HepG2 (cell line): ENCODE measurements around the gene NEDD4L. TPM values are rescaled to one million over a fixed set of nuclear protein-coding genes. Genes with fewer than 3 reads are reported as not detected.

ENCODE experiments used
- AHR ChIP-seq: IDR thresholded peaks from 2 replicates; pipeline ENCODE4 v1.6.1; 2018; ENCODE audit warnings: missing genetic modification reagents, missing compliant biosample characterization
- BCL6 ChIP-seq: IDR thresholded peaks from 2 replicates; pipeline ENCODE4 v1.6.1; 2016; ENCODE audit warnings: missing genetic modification reagents, missing compliant biosample characterization
- CBX1 ChIP-seq: IDR thresholded peaks from one replicate; pipeline ENCODE4 v1.6.1; 2016; ENCODE audit warnings: antibody characterized with exemption, low read depth
- HMGA1 ChIP-seq: sonication (generic); formaldehyde crosslinking; conservative IDR thresholded peaks from 2 replicates; pipeline ENCODE4 v1.4.0; 2020; ENCODE audit warnings: missing genetic modification reagents
- MTA1 ChIP-seq: sonication (generic); formaldehyde crosslinking; IDR thresholded peaks from 2 replicates; pipeline ENCODE4 v1.4.0; 2020; ENCODE audit warnings: missing genetic modification reagents, mild to moderate bottlenecking, borderline replicate concordance
- NFRKB ChIP-seq: fragments of 450-650 bp; IDR thresholded peaks from 2 replicates; pipeline ENCODE4 v1.6.1; 2017
- POLR2AphosphoS2 ChIP-seq: IDR thresholded peaks from 2 replicates; pipeline ENCODE4 v1.6.1; 2011; ENCODE audit warnings: low read depth, low read length, improper control_type of control experiment
- RFXANK ChIP-seq: IDR thresholded peaks from 2 replicates; pipeline ENCODE4 v1.6.1; 2016
- SP2 ChIP-seq: sonication (generic); formaldehyde crosslinking; IDR thresholded peaks from 2 replicates; pipeline ENCODE4 v1.5.1; 2020; ENCODE audit warnings: mild to moderate bottlenecking, missing genetic modification reagents
- SP5 ChIP-seq: IDR thresholded peaks from 2 replicates; pipeline ENCODE4 v1.6.1; 2016; ENCODE audit warnings: low read depth, borderline replicate concordance
- TARDBP ChIP-seq: sonication (generic); formaldehyde crosslinking; IDR thresholded peaks from 2 replicates; pipeline ENCODE4 v1.8.0; 2022; ENCODE audit warnings: mild to moderate bottlenecking, missing genetic modification reagents
- XRCC5 ChIP-seq: fragments of 200-400 bp; formaldehyde crosslinking; optimal IDR thresholded peaks from 2 replicates; pipeline ENCODE3; 2017; ENCODE audit warnings: mild to moderate bottlenecking, low read length
- ZFYVE20 ChIP-seq: sonication (generic); formaldehyde crosslinking; IDR thresholded peaks from 2 replicates; pipeline ENCODE4 v1.8.0; 2023; ENCODE audit warnings: low read depth, mild to moderate bottlenecking, moderate library complexity, missing genetic modification reagents, borderline replicate concordance
- ZNF10 ChIP-seq: sonication (generic); formaldehyde crosslinking; IDR thresholded peaks from 2 replicates; pipeline ENCODE4 v1.4.0; 2020; ENCODE audit warnings: mild to moderate bottlenecking, low read depth, missing genetic modification reagents, borderline replicate concordance
- ZNF121 ChIP-seq: sonication (generic); formaldehyde crosslinking; IDR thresholded peaks from 2 replicates; pipeline ENCODE4 v1.5.0; 2020; ENCODE audit warnings: mild to moderate bottlenecking, missing genetic modification reagents
- ZNF253 ChIP-seq: sonication (generic); formaldehyde crosslinking; IDR thresholded peaks from 2 replicates; pipeline ENCODE4 v1.8.0; 2022; ENCODE audit warnings: mild to moderate bottlenecking, missing genetic modification reagents, borderline replicate concordance
- ZNF414 ChIP-seq: sonication (generic); formaldehyde crosslinking; IDR thresholded peaks from 2 replicates; pipeline ENCODE4 v1.5.0; 2020; ENCODE audit warnings: missing genetic modification reagents
- ZNF430 ChIP-seq: sonication (generic); formaldehyde crosslinking; IDR thresholded peaks from 2 replicates; pipeline ENCODE4 v1.9.0; 2021; ENCODE audit warnings: mild to moderate bottlenecking, missing genetic modification reagents
- ZNF446 ChIP-seq: sonication (generic); formaldehyde crosslinking; IDR thresholded peaks from 2 replicates; pipeline ENCODE4 v1.5.0; 2020; ENCODE audit warnings: mild to moderate bottlenecking, missing genetic modification reagents
- ZNF569 ChIP-seq: sonication (generic); formaldehyde crosslinking; IDR thresholded peaks from 2 replicates; pipeline ENCODE4 v1.5.0; 2020; ENCODE audit warnings: mild to moderate bottlenecking, missing genetic modification reagents, moderate library complexity, borderline replicate concordance
- ZNF747 ChIP-seq: sonication (generic); formaldehyde crosslinking; IDR thresholded peaks from 2 replicates; pipeline ENCODE4 v1.8.1; 2023; ENCODE audit warnings: missing genetic modification reagents, mild to moderate bottlenecking, borderline replicate concordance
- ZNF772 ChIP-seq: sonication (generic); formaldehyde crosslinking; IDR thresholded peaks from 2 replicates; pipeline ENCODE4 v1.5.0; 2020; ENCODE audit warnings: mild to moderate bottlenecking, missing genetic modification reagents
- ZNF816 ChIP-seq: sonication (generic); formaldehyde crosslinking; IDR thresholded peaks from 2 replicates; pipeline ENCODE4 v1.8.0; 2022; ENCODE audit warnings: missing genetic modification reagents, mild to moderate bottlenecking, borderline replicate concordance
- ZNF839 ChIP-seq: sonication (generic); formaldehyde crosslinking; IDR thresholded peaks from 2 replicates; pipeline ENCODE4 v1.4.0; 2020; ENCODE audit warnings: missing genetic modification reagents, mild to moderate bottlenecking, borderline replicate concordance
- polyA plus RNA-seq, 8 experiments: library from polyadenylated mRNA; depleted of rRNA in 3 of 8; stranded (reverse) in 7 of 8; unstranded in 1 of 8; fragments of >200 nt; fragmentation: Illumina TruSeq in 4 of 8; extraction: Trizol in 4 of 8; gene quantifications; 2 replicates each; pipeline versions ENCODE4 v1.2.1 to v1.2.3, GENCODE V29; 2011 to 2016; ENCODE audit warnings: low read depth in 4 of 8, missing spikeins in 1 of 8, mixed read lengths in 1 of 8; ENCODE audit not compliant: insufficient read depth in 1 of 8
- total RNA-seq, 5 experiments: library from RNA; depleted of rRNA; stranded (reverse); fragments of >200 nt; fragmentation: Illumina TruSeq; extraction: Trizol; gene quantifications; 2 replicates each; pipeline ENCODE4 v1.2.3, GENCODE V29; 2016; ENCODE audit warnings: low read depth in 1 of 5
- TF ChIP-seq, protein P1 (sequence below): IDR thresholded peaks from 2 replicates; pipeline ENCODE4 v1.4.0; 2020; ENCODE audit warnings: mild to moderate bottlenecking, missing genetic modification reagents
- TF ChIP-seq, protein P2 (sequence below): sonication (generic); formaldehyde crosslinking; IDR thresholded peaks from 2 replicates; pipeline ENCODE4 v1.9.0; 2022; ENCODE audit warnings: low read depth, missing genetic modification reagents

NEDD4L gene
- total and polyA plus RNA-seq, 2 of the 13 experiments (the other 11 are each of a cell fraction or from before 2014, with no cell fraction given) = 168 to 390 TPM

DNA sequence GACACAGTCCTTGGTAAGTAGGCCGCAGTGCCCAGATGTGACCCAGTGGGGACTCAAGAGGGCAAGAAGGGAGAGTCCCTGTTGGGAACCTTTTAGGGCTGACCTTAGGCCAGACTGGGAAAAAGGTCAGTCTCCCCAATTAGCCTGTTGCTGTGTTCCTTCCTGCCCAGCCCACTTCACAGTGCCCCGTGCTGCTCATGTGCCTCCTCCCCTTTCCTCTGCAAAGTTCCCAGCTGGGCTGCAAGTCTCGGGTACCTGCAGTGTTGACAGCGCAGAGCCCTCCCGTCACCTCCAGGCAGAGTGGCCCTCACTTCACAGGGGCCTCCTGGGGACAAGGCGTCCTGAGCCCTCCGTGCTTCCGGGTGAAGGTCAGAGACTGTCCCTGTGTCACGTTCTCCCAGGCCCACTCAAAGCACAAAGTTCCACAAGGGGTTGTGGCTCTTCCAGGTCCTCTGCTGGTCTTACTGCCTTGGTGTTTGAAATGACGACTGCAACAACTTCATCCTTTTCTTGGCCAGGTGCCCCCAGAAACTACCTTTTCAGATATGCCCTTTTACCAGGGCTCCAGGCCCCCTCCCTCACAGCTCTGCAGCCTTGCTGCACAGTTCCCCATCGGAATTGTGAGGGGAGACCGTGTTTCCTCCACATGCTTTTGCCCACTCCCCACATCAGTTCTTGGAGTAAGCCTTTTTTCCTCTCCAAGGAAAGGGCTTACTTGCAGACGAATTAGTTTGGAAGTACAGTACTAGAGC lies 359.1 kb downstream of the NEDD4L start (continued):
- TF ChIP-seq, protein P1, sequence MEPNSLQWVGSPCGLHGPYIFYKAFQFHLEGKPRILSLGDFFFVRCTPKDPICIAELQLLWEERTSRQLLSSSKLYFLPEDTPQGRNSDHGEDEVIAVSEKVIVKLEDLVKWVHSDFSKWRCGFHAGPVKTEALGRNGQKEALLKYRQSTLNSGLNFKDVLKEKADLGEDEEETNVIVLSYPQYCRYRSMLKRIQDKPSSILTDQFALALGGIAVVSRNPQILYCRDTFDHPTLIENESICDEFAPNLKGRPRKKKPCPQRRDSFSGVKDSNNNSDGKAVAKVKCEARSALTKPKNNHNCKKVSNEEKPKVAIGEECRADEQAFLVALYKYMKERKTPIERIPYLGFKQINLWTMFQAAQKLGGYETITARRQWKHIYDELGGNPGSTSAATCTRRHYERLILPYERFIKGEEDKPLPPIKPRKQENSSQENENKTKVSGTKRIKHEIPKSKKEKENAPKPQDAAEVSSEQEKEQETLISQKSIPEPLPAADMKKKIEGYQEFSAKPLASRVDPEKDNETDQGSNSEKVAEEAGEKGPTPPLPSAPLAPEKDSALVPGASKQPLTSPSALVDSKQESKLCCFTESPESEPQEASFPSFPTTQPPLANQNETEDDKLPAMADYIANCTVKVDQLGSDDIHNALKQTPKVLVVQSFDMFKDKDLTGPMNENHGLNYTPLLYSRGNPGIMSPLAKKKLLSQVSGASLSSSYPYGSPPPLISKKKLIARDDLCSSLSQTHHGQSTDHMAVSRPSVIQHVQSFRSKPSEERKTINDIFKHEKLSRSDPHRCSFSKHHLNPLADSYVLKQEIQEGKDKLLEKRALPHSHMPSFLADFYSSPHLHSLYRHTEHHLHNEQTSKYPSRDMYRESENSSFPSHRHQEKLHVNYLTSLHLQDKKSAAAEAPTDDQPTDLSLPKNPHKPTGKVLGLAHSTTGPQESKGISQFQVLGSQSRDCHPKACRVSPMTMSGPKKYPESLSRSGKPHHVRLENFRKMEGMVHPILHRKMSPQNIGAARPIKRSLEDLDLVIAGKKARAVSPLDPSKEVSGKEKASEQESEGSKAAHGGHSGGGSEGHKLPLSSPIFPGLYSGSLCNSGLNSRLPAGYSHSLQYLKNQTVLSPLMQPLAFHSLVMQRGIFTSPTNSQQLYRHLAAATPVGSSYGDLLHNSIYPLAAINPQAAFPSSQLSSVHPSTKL (CRISPR knock-in tag) = peak; percentile 94
- TF ChIP-seq ZNF569 (CRISPR knock-in tag) (no peak), MTA1 (peak; percentile 99), ZNF121 (no peak), HMGA1 (no peak), ZNF253 (CRISPR knock-in tag) (peak; percentile 70; the same call in 1 of the 2 replicates), AHR (CRISPR knock-in tag) (peak; percentile 36; the same call in 1 of the 2 replicates), NFRKB (no peak), ZNF430 (peak; percentile 76), ZNF839 (no peak), SP5 (CRISPR knock-in tag) (peak; percentile 69), ZFYVE20 (CRISPR knock-in tag) (no peak), TARDBP (peak; percentile 94), XRCC5 (peak; percentile 41), BCL6 (CRISPR knock-in tag) (peak; percentile 83), ZNF446 (peak; percentile 67; the same call in 1 of the 2 replicates), ZNF414 (CRISPR knock-in tag) (peak; percentile 94), ZNF772 (CRISPR knock-in tag) (no peak), CBX1 (peak; percentile 83), SP2 (CRISPR knock-in tag) (0 out of 2 replicates have a peak, but pooled peaks have one; percentile 28), ZNF816 (CRISPR knock-in tag) (no peak), ZNF10 (CRISPR knock-in tag) (no peak), RFXANK (CRISPR knock-in tag) (no peak), POLR2AphosphoS2 (no peak), ZNF747 (CRISPR knock-in tag) (no peak)
- TF ChIP-seq, protein P2, sequence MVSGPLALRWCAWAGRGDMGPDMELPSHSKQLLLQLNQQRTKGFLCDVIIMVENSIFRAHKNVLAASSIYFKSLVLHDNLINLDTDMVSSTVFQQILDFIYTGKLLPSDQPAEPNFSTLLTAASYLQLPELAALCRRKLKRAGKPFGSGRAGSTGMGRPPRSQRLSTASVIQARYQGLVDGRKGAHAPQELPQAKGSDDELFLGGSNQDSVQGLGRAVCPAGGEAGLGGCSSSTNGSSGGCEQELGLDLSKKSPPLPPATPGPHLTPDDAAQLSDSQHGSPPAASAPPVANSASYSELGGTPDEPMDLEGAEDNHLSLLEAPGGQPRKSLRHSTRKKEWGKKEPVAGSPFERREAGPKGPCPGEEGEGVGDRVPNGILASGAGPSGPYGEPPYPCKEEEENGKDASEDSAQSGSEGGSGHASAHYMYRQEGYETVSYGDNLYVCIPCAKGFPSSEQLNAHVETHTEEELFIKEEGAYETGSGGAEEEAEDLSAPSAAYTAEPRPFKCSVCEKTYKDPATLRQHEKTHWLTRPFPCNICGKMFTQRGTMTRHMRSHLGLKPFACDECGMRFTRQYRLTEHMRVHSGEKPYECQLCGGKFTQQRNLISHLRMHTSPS = peak; percentile 86; the same call in 1 of the 2 replicates
